NT2/D1 (cell line): ENCODE results near the gene CSF1R.

ENCODE experiments used
- DNase-seq: peaks from one replicate; pipeline ENCODE4 v3.0.0-alpha.2; 2011; ENCODE audit warnings: low read depth, low spot score
- H3K27me3 ChIP-seq: 2 replicates; pipeline ENCODE4 v1.6.0; 2011; ENCODE audit warnings: mild to moderate bottlenecking; ENCODE audit not compliant: insufficient read length, insufficient read depth
- H3K36me3 ChIP-seq: 2 replicates; pipeline ENCODE4 v1.6.1; 2011; ENCODE audit warnings: mild to moderate bottlenecking, low read length, mixed read lengths; ENCODE audit not compliant: insufficient read depth, insufficient read length
- H3K4me1 ChIP-seq: 2 replicates; pipeline ENCODE4 v1.5.1; 2011; ENCODE audit not compliant: insufficient read depth, insufficient read length
- H3K4me3 ChIP-seq: 2 replicates; pipeline ENCODE4 v1.5.1; 2011; ENCODE audit warnings: low read depth; ENCODE audit not compliant: insufficient read length
- H3K9ac ChIP-seq: 2 replicates; pipeline ENCODE4 v1.6.0; 2011; ENCODE audit warnings: low read depth; ENCODE audit not compliant: insufficient read length
- H3K9me3 ChIP-seq: 2 replicates; pipeline ENCODE4 v1.5.1; 2011; ENCODE audit warnings: mild to moderate bottlenecking, low read length; ENCODE audit not compliant: insufficient read depth
- SUZ12 ChIP-seq: IDR thresholded peaks from 2 replicates; pipeline ENCODE4 v1.6.1; 2011; ENCODE audit not compliant: insufficient read length, insufficient read depth; ENCODE audit errors: extremely low read depth
- YY1 ChIP-seq: IDR thresholded peaks from 2 replicates; pipeline ENCODE4 v1.6.1; 2011; ENCODE audit not compliant: insufficient read length, insufficient read depth
- ZNF274 ChIP-seq: IDR thresholded peaks from 2 replicates; pipeline ENCODE4 v1.6.1; 2011; ENCODE audit warnings: mild to moderate bottlenecking, low read depth, low read length

Gene CSF1R

DNA sequence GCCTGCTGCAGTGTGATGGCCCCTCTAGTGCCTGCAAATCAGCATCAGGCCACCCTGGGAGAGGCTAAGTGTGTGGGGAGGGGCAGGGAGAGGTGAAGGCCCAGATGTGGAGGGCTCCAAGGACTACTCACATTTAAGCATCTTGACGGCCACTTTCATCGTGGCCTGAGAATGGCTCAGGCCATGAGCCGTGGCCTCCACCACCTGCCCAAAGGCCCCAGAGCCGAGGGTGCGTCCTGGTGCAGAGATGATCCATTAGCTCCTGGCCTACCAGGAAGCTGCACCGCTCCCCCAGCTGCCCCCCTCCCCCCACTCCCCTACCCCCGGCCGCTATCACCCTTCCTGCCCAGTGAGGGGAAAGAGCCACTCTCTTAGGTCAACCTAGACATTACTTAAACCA is 38.2 kb upstream of the CSF1R start:
- H3K4me3 ChIP-seq, result no peak overlapping the region
- peaks cover 9% of the 10 kb centered on the region for H3K27me3 ChIP-seq
- peaks cover 86% of the 10 kb centered on the region for H3K36me3 ChIP-seq
- TF ChIP-seq SUZ12 (no peak), ZNF274 (no peak), YY1 (no peak)
- no peak for DNase-seq
- no peak overlapping the region for H3K9ac ChIP-seq
- H3K9me3 ChIP-seq, result no peaks in the 10 kb centered on the region
- H3K4me1 ChIP-seq, result no peaks in the 10 kb centered on the region

DNA sequence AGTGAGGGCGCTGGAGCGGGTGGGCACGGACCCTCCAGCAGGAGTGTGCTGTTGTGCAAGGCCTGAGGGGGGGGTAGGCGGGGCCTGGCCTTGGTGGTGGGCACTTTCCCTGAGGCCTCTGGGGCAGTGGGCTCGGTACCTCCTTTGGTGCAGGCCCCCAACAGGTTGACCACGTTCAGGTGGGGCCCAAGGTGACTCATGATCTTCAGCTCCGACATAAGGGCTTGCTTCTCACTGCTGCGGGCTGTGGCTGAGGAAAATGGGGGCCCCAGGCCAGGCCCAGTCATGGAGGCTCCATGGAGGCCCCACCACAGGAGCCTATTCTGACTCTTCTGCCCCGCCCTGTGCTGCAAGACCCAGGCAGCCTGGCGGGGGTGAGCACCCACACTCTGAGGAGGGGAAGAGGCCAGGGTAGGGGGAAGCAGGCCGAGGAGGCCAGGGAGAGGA is 37.8 kb upstream of the CSF1R start:
- no peaks in the 10 kb centered on the region for H3K4me1 ChIP-seq
- peaks cover 86% of the 10 kb centered on the region for H3K36me3 ChIP-seq
- no peak overlapping the region for H3K9ac ChIP-seq
- no peaks in the 10 kb centered on the region for H3K9me3 ChIP-seq
- no peak for DNase-seq
- H3K4me3 ChIP-seq, result no peak overlapping the region
- peaks cover 5% of the 10 kb centered on the region for H3K27me3 ChIP-seq
- TF ChIP-seq YY1, result no peak
- no peak for TF ChIP-seq SUZ12
- TF ChIP-seq ZNF274, result no peak

DNA sequence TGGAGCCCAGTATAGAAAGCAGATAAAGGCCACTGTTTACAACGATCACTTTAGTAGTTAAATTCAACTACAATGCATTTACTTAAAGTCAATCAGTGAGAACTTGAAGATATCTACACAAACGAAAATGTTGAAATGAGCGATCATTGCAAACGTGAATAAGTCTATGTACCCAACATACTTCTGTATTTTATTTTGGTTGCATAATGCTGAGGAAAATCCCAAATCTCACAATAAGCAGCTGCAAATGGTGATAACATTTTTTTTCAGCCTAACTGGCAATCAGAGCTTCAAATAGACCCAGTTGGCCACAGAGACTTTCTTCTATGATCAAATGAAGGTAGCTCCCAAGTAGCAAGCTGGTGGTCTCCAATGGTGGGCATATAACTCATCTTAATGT is 37.2 kb upstream of the CSF1R start:
- TF ChIP-seq YY1, result no peak
- TF ChIP-seq SUZ12, result no peak
- no peak for TF ChIP-seq ZNF274
- Histone ChIP-seq H3K36me3 (peaks cover 86% of the 10 kb centered on the region), H3K4me1 (no peaks in the 10 kb centered on the region)

DNA sequence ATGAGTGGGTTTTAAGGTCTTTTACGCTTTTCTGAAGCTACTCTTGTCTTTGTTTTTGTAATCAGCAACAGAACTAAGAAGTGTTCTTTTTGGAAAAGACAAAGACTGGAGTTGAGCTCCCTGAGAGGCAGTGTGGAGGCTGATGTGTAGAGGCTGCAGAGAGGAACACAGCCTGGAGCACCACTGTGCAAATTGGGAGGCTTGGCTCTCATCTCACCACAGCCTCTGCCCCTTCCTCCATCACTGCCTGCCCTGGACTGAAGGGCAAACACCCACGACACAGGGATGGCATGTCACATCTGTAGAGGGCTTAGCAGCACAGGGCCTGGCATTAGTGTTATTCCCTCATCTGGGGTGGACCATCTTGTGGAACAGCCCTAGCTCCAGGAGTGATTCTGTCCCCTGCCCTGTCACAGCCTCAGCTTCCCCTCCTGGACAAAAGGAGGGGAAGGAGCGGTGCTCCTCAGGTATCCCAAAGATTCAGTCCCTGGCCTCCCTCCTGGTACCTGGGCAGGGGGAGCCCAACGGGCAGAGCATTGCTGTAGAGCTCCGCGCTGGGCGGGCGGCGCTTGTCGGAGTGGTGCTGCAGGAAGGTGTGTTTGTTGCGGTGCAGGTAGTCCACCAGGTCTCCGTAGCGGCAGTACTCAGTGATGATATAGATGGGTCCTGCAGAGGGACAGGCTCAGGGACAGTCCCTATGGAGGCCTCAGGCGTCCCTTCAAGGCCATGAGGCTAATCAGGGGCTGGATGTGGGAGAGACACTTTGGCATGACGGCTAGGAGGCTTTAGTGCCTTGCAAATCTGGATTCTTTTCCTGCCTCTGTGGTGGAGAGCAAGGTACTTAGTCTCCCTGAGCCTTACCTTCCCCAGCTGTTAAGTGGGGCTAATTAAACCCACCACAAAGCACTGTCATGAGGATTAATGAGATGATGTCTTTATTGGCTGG is 36.5 kb upstream of the CSF1R start:
- no peaks in the 10 kb centered on the region for H3K9me3 ChIP-seq
- H3K9ac ChIP-seq, result no peak overlapping the region
- no peak for TF ChIP-seq ZNF274
- peaks cover 86% of the 10 kb centered on the region for H3K36me3 ChIP-seq
- no peak overlapping the region for H3K4me3 ChIP-seq
- H3K4me1 ChIP-seq, result no peaks in the 10 kb centered on the region
- DNase-seq, result no peak
- no peaks in the 10 kb centered on the region for H3K27me3 ChIP-seq

More for the DNA sequence above, 37.2 kb upstream of the CSF1R start:
- H3K9me3 ChIP-seq, result no peaks in the 10 kb centered on the region
- H3K9ac ChIP-seq, result no peak overlapping the region
- H3K4me3 ChIP-seq, result no peak overlapping the region
- DNase-seq, result no peak
- H3K27me3 ChIP-seq, result peaks cover 3% of the 10 kb centered on the region

DNA sequence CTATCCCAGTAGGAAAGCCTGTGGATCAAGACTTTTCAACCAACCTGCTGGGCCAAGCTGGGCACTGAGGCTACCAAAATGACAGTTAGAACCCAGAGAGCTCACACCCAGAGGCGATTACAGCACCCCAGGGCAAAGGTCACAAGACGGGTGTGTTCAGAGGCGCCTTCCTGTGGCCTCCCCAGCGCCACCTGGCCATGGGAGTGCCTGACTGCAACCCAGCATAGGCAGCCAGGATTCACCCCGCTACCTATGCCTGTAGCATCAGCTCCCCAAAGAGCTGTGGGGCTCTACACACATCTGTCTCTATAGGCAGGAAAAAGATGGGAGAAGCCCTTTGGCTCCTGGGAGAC is 35.8 kb upstream of the CSF1R start:
- Histone ChIP-seq H3K9ac (no peak overlapping the region), H3K27me3 (no peaks in the 10 kb centered on the region), H3K4me1 (peaks cover 3% of the 10 kb centered on the region), H3K36me3 (peaks cover 85% of the 10 kb centered on the region), H3K4me3 (no peak overlapping the region), H3K9me3 (no peaks in the 10 kb centered on the region)
- DNase-seq, result no peak
- TF ChIP-seq YY1 (no peak), ZNF274 (no peak), SUZ12 (no peak)

DNA sequence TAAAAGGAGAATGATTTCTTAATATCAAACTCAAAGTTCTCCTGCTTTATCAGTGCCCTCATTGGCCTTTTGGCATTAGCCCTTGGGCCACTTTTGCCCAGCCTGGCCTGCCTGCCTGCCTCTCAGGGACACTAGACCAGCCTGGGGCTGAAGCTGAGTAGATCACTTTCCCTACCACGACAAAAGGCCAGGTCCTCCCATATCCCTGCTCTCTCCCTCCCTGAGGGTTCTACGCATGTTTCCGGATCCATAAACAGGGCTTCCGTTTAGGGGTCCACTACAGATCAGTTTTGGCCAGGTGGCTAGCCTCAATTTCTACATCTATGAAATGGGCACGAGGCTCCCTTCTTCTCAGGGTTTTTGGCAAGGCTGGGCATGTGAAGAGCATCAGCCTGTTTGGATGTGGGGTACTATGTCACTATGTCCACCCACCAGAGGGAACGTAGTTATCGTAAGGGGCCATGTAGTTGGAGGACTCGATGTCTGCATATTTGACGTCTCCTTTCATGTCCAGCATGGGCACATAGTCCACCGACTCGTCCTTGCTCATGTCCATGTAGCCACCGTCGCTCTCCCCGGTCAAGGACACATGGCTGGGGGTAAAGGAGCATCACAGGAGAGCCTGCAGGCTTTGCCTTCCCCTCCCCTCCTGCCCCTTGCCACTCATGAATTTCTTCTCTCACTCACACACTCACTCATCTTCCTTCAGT is 35.2 kb upstream of the CSF1R start:
- H3K4me1 ChIP-seq, result peaks cover 3% of the 10 kb centered on the region
- H3K9me3 ChIP-seq, result no peaks in the 10 kb centered on the region
- peaks cover 83% of the 10 kb centered on the region for H3K36me3 ChIP-seq
- DNase-seq, result no peak
- H3K27me3 ChIP-seq, result no peaks in the 10 kb centered on the region
- TF ChIP-seq YY1 (no peak), ZNF274 (no peak), SUZ12 (no peak)
- H3K9ac ChIP-seq, result no peak overlapping the region
- H3K4me3 ChIP-seq, result no peak overlapping the region

DNA sequence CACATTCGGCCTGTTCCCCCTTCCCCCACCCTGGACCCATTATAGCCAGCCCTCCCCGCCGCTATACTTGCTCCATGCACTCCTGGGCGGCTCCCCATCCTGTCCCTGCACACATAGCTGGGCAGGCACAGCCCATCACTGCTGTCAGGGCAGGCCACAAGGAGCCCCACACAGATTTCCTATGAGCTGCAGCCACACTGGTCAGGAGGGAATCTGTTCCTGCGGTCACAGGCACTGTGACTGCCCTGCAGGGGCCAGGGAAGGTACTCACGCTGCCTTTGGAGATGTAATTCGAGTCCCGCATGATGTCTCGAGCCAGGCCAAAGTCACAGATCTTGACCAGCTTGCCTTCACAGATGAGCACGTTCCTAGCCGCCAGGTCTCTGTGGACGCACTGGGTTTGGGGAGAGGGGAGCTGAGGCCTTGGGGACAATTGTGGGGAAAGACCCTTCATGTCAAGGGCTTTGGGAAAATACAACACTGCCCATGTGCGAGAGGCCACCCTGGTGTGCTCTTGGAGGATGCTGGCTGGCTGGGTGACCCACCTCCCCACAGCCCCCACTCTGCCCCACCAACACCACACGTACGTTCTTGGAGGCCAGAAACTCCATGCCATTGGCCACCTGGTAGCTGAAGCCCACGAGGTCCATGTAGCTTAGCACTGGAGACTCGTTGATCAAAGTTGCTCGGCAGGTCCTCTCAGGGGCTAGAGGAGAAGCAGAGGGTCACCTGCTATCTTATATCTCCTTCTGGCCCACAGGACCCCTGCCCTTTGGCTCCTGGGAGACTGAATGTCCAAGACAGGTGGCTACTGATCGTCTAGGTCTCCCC is 34.5 kb upstream of the CSF1R start:
- Histone ChIP-seq H3K9me3 (no peaks in the 10 kb centered on the region), H3K27me3 (no peaks in the 10 kb centered on the region), H3K36me3 (peaks cover 81% of the 10 kb centered on the region), H3K4me3 (no peak overlapping the region), H3K4me1 (peaks cover 3% of the 10 kb centered on the region), H3K9ac (no peak overlapping the region)
- TF ChIP-seq YY1 (no peak), SUZ12 (no peak), ZNF274 (no peak)
- DNase-seq, result no peak
